ENCODE measurements around the gene KHK.

DNA sequence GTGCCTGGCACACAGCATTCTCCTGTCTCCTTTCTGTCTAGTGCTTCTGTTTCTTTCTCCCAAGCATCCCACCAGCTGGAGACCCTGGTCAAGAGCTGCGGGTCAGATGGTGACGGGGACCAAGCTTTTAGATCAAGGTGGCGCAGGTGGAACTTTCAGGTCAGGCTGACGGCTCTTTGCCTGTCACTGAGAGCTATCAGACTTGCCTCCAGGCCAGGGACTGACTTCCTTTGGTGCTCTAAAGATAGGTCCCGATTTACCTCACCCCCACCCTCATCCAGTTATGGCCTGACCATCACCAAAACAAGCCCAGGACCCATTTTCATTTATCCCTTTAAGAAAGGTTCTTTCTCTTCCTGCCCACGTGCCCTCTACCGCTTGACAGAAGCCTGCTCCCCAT is 9.3 kb upstream of the KHK start:
- TF ChIP-seq, protein P1, sequence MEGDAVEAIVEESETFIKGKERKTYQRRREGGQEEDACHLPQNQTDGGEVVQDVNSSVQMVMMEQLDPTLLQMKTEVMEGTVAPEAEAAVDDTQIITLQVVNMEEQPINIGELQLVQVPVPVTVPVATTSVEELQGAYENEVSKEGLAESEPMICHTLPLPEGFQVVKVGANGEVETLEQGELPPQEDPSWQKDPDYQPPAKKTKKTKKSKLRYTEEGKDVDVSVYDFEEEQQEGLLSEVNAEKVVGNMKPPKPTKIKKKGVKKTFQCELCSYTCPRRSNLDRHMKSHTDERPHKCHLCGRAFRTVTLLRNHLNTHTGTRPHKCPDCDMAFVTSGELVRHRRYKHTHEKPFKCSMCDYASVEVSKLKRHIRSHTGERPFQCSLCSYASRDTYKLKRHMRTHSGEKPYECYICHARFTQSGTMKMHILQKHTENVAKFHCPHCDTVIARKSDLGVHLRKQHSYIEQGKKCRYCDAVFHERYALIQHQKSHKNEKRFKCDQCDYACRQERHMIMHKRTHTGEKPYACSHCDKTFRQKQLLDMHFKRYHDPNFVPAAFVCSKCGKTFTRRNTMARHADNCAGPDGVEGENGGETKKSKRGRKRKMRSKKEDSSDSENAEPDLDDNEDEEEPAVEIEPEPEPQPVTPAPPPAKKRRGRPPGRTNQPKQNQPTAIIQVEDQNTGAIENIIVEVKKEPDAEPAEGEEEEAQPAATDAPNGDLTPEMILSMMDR (IDR thresholded peaks at IDR 0.05): no peak
- TF ChIP-seq POLR2A (IDR thresholded peaks at IDR 0.05) (no peak), EP300 (IDR thresholded peaks at IDR 0.05) (no peak)
